HG03139 (cell line): ENCODE results near the gene SLC28A3.

Experiments
- ATAC-seq: cut with Tn5 transposase; IDR thresholded peaks from one replicate; pipeline ENCODE4 v1.9.1; 2021; ENCODE audit not compliant: unreplicated experiment

Gene SLC28A3

DNA sequence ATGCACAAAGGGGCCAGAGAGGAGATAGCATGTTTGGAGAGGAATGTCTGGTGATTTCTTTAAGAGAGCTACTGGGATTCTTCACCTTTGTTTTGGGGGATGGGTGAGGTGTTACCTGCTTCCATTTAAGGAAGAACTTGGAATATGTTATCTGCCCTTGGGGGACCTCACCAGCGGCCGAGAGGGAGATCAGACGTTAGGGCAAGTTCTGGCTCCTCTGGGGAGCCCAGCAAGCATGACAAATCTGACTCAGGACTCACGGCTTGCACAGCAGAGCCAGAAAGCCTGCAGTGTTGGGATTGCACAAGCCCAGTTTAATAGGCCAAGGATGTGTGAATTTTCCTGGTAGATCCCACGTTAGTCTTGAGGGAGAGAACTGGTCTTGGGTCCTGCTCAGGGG is 40.3 kb downstream of the SLC28A3 start:
- ATAC-seq = no peak

DNA sequence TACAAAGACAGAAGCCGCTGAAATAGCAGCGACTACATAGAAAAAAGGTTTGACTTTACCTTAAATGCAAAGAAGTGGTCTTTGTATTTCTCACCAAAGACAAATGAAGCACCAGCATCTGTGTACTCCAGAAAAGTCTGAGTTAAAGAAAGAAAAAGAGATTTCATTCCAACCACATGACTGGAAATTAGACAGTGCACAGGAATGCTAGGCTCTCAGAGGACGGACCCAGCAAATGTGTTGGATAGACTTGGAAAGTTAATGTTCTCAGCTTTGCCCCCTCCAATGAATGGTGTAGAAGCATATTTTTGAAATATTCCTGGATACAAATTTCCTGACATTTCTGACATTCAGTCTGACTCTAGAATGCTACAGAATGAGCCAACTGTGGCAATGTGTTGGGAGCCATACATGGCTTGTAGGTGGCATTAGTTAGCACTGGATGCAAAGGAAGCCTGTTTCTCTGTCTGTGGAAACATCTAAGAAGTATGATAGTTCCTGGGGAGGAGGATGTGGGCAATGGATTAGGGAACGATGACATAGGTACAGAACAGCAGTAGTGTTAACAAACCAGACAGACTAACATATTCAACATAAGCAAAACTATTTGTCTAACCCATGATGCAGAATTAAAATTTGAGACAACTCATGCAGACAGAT is 43.3 kb downstream of the SLC28A3 start:
- ATAC-seq = no peak

DNA sequence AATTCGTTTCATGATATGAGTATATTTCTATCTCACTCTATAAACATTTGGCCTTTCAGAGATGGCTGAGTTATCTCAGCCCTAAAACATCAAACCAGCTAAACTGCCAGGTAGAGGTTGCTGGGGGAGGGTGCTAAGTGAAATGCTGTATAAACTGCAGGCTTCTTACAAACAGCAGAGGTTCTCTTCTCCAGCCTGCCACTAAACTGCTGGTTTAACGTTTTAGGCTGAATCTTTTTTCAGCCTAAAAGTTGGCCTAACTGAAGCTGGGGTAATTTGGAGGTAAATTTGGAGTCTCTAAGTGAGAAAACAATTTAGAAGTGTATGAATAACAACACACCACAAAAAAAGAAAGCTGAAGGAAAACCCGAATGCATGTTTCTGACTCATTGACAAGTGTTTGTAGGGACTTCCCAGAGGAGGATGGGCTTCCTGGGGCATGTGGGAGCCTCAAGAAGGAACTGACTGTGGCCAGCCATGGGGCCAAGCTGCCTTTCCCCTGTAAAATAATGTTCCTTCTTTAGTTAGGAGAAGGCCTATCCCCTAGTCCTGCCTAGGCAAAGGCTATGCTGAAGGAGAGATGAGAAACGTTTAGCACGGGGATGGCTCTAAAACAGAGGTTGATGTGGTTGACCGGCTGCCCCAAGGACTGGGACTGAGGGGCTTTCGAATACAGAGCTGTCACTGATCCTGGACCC is 44.3 kb downstream of the SLC28A3 start:
- ATAC-seq = peak; percentile 32

DNA sequence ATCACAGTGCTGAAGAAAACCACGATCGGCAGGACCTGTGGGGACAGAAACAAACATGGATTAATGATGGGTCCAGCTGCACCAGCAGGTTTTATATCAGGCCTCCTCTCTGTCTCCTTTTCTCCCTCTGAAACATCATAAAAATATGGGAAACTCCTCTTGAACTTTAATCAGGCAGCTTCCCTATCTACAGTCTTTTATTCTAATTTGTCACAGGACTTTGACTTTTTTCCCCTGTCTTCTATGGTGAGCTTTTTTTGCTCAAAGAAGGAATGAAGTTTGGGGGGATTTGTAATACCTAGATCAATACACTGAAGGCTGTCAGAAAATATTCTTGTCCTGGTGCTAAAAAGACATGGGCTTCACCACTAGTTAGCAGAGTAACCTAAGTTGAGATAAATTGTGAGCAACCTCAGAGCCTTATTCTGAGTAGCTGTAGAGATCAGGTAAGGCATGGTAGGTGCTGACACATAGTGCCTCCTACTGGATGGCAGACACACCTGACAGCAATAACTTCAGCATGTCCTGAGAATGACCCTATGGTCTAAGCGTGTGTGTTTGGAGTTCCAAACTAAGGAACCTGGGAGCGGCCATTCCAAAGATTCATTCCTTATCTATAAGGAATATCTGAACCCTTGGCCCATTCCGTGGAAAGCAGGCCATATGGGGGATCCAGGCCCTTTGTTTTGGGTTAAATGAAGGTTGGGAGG is 46.2 kb downstream of the SLC28A3 start:
- no peak for ATAC-seq

DNA sequence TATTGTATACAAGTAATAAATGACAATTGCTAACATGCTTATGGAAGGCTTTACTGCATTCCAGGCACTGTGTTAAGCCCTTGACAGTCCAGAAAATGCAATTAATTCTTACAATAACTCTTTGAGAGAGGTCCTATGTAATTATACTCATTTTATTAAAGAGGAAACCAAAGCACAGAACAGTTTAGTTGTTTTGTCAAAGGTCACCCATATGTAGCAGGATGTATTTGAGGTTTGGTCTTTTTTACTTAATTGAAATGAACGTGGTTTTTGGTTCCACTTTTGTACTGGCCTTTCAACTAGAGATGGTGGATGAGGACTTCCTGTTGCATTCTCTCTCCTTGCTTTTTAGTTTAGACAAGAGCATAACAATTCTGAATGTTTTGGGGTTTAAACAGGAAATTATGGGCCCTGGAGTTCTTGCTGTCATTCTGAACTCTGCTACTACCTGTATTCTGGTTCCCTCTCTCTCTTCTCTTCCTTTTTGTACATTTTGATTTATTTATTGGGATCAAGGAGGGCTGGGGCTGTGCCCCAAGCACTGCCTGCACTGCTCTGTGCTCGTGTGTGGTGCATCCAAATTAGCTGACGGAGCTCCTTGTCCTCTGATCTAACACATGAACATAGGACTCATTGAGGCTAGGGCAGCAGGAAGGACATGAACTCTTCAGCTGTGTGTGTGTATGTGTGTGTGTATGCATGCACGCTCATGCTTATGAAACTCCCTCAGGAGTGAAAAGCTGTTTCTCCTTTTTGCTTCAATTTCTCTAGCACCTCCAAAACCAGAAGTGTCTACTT is 47.4 kb downstream of the SLC28A3 start:
- peak; percentile 54 for ATAC-seq

DNA sequence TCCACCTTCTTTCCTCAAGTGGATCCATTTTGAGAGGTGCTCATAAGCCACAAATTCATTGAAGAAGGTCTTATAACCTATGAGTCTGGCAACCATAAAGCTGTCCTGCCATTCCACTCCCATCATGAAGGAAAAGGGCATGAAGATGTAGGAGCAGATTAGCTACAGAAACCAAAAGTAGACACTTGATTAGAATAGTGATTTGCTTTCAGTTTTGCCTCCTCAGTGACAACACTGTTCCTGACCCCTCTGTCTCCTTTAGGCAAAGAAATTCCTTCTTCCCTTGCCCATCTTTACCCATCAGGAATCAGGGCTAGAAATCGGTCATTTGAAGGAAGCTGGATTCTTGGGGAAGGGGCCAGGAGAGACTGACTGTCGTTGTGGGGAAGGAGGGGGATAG is 55.2 kb downstream of the SLC28A3 start:
- no peak for ATAC-seq

DNA sequence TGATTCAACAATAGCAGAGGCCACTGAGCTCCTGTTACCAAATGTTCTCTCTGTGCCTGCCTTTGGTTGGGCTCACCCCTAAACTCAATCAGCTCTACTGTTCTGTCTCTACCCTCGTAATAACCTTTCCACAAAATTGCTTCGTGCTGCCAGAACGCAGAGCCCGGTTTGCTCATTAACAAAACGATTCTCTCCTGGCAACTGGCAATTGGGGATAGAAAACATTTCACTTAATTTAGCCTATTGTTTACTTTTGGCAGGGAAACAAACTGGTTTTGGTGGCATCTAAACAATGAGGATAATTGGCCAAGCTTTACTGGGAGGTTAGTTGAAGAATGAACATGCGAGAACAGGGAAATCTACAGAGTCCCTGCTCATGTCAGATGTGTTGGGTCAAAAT is 56.6 kb downstream of the SLC28A3 start:
- ATAC-seq = no peak

DNA sequence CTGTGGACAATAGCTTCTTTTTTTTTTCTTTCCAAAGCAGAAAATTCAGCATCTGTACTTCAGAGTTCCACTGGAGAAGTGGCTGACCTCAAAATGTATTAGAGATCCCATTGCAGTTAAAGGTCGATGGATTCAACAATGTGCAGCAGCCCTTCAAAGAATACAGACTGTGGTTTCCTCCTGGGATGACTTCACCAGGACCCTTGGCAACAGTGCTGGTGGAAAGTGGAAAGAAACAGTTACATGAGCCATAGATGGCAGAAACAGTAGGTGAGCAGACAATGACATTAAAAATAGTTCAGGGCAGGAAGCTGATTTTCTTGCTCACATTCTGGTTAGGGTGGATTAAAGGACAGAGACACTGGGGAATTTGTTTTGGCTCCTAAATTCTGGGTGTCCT is 62.4 kb downstream of the SLC28A3 start:
- ATAC-seq = no peak

DNA sequence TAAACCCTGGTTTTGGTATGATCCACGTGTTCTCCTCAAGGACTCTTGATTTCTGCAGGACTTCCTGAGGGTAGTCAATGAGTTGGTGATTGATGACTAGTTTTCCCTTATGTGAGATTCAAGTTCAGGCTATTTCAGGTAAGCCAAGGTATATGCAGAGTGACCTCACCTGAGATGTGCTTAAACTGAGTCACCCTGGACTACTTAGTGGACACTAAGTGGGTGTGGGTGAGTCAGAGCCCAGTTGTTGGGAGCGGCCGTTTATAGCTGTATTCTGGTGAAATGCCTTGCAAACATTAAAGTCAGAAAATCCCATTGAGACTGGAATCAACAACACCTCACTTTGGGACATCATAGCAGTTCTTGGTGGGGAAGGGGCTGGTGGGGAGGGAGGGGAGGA is 62.9 kb downstream of the SLC28A3 start:
- ATAC-seq = no peak

DNA sequence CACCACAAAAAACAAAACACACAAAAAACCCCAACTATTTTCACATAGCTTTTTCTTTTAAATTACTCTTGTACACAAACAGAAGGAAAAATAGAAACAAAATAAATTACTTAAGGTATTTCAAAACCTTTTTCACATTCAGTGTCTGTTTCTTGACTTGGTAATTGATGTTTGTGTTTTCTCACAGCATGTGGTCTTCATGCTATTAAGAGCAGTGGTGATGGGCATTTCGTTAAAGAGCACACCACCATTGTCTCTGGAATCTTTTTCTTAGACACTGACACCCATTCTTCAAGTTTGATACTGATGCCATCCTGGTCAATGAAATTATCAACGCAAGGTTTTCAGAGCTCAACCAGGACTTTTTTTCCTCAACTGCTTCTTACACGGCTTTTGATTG is 63.8 kb downstream of the SLC28A3 start:
- ATAC-seq = no peak

DNA sequence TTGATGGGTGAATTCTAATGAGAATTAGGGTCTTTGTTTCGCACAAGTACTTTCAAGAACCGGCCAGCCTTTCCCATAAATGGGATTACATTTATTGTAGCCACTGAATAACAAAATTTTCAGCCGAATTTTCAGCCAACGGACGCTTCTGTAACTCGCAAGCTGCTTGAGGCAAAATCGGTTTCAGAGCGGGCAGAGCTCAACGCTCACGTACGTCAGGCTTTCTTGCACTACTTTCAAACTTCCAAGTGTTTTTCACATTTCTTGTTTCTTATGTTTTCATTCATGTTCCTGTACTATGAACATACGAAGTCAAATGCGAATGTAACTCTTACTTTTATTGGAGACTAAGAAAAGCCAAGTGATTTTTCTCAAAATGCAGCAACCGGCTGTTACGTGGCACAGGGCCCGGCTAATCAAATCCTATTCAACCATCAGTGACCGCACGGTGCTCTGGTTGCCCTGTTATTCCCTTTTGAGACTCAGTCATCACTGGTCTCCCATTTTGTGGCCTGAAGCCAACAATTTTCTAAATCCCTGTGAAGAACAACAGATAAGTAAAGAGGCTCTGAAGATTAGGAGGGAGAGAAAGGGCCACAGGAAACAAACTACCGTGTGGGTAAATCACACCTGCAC is 68.5 kb downstream of the SLC28A3 start:
- ATAC-seq = no peak

DNA sequence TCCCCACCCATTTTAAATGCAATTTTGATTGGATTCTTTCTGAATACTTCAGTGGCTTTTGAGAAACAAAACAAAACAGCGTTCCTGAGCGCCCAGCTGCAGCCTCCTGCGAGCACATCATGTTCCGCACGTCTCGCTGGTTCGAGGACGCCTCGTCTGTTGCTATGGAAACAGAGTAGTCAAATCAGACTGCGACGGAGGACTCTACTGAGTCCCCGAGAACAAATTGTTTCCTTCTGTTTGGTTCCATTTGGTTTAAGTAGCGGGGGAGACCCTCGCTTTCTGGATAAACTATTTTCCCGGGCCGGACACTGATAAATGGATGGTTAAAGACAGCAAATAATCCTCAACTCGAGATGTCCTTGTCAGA is 69.0 kb downstream of the SLC28A3 start:
- peak; percentile 88 for ATAC-seq

DNA sequence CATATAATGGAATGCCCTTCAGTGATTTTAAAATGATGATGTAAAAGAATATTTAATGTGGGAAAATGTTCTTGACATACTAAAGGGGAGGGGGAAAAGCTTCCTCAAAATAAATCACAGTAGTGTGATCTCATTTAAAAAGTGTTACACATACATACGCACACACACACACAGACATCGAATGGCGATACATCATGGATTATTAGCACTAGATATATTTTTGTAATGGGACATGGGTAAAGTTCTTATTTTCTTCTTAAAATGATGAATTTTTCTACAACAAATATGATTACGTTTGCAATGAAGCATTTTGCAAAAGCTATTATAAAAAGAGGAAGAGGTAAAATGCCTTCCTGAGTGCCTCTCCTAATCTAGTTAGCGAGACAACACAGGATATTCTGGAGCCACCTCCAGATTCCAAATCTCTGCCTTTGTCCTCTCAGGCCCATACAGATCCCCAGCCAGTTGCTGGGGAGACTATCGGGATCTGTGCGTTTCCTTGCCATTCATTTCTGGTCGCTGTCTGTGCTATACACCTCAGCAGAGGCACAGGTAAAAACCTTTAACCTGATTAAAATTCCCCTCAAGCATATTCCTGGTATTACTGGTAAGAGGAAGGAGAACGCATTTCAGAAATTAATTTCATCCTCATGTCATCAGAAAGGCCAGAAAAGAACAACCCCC is 69.6 kb downstream of the SLC28A3 start:
- no peak for ATAC-seq

DNA sequence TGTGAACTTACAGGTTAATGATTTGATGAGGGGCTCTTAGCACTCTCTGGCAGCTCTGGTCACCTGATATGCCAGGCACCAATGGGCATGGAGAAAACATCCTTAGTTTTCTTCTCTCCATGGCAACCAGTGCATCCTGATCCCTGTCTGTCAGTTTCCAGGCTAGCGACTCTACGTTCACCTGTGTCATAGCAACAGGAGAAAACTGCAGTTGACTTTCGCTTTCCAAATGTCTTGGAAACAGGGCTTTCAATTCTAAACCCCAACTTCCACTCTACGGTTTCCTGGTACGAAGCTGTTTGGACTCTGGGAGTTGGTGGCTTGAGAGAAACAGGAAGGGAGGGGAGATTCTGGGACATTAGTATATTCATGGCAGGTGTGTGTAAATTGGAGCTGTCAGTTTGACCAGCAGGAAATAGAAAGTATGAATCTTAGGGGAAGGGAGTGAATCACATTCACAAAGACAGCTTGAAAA is 74.4 kb downstream of the SLC28A3 start:
- no peak for ATAC-seq

DNA sequence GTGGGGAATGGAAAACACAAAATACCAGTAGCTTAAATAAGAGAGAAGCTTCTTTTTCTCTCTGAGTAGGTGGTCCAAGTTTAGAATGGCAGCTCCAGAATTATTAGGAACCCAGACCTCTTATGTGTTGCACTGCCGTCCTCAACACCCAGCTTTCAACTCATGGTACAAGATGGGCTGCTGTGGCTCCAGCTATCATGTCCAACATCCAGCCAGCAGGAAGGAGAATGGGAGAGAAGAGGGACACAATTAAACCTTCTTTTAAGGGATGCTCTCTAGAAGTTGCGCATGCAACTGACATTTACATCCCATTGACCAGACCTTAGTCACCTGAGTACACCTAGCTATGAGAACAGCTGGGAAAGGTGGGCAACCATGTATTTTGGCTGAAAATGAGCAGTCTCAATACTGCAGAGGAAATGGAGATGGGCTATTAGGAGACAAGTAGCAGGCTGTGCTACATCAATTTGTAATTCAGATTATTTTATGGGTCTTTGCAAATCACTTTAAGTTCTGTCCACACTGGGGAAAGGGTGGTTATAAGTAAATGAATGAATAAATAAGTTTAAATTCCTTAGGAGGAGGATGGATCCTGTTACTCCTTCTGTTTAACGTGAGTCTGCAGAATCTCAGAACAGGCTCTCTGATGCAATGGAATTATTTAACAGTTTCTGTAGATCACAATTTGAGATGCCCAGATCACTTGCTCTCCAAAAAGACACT is 76.1 kb downstream of the SLC28A3 start:
- ATAC-seq = no peak

DNA sequence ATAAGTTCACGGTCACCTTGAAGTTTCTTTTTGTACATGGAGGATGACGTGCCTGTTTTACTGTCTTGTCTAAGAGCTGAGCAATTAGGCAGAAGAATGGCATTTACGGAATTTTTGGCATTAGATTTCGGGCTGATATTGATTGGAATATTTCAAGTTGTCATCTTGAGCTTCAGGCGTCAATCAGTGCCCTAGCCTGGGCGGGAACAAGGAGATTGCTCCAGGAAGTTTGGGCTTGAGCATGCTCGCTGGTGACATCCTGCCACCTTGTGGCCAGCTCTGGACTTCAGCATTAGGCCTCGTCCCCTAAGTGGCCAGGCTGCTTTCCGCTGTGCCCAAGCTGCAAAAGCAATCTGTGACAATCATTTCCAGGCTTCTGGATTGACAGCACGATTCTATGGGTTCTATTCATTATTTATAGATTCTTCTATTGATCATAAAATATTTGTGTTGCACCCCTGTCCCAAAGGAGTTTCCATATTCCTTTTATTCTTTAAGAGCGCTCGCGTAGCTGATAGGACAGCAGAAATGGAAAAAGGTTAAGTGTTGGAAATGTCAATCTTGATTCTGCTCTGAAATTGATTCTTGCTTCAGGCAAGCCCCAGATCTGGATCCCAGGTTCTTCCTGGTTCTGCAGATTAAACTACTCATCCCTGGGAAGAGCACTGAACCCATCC is 79.3 kb downstream of the SLC28A3 start:
- peak; percentile 70 for ATAC-seq

DNA sequence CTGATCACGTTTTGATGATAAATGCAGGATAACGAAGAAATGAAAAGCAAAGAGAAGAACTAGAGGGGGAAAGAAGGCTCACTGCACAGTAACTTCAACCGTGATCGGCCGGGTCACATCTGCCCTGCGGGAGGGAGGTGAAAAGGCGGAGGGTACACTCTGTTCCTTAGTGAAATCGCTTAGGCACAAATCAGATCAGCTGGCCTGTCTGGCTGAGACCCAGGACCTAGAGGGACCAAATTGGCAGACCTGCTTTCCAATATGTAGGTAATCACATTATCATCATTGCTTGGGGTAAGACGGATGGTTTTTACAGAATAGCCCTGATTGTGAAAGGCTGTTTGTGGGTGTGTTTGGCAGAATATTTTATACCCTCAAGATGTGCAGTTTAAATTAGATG is 82.2 kb downstream of the SLC28A3 start:
- no peak for ATAC-seq

DNA sequence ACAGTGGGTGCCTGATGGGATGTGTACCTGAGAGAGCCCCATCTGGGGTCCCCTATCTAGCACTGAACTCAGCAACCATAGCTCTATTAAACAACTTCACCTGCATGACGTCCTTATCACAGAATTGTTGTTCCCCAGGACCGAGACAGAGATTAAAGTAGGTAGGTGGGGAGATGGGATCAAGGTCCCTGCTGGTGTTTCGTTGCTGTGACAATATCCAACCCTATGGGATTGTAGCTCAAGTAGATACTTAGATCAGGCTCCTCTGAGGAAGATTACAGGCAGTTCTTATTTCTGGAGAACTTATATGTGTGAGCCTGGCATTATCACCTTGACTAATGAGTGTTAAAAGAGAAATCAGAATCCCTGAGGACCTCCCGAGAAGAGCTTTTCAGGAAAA is 84.9 kb downstream of the SLC28A3 start:
- ATAC-seq = no peak

DNA sequence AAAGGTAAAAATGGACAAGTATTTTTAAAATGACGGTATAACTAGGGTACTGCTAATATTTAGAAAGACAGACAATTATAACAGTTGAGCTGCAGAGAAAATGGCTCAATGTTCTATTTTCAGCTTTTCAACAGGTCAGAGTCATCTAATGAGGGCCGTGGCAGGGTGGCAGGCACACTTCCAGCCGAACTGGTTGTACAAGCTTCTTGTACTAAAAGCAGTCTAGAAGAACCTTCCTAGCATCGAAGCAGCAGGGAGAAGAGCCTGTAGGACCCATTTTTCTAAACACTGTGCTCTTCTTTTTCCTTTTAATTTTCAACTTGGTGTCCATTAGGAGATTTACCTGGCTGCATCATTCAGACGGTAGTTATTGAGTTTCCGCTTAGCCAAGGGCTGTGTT is 85.6 kb downstream of the SLC28A3 start:
- no peak for ATAC-seq
